Activated T-cell treated with anti-CD3 and anti-CD28 coated beads, Interleukin-2, amount 50 U/mL, for 4 hours (primary cell): ENCODE measurements around the gene NOTCH3. TPM values are rescaled to one million over a fixed set of nuclear protein-coding genes. Genes with fewer than 3 reads are reported as not detected.

Experiments used
- ATAC-seq, 2 donors: fragments of 200-7000 bp; cut with Tn5 transposase; one replicate each; pipeline ENCODE4 v1.10.0; 2021
- DNase-seq: peaks from one replicate; pipeline ENCODE4 v3.0.0-alpha.2; 2020
- H3K27me3 Mint-ChIP-seq: one replicate; pipeline ENCODE4 v1.8.0; 2021; ENCODE audit warnings: low read depth, mixed read lengths
- H3K36me3 Mint-ChIP-seq: one replicate; pipeline ENCODE4 v1.8.0; 2022; ENCODE audit warnings: mixed read lengths; ENCODE audit not compliant: insufficient read depth
- H3K4me1 Mint-ChIP-seq: one replicate; pipeline ENCODE4 v1.8.0; 2021; ENCODE audit warnings: low read depth, mixed read lengths
- H3K4me3 Mint-ChIP-seq: one replicate; pipeline ENCODE4 v1.8.0; 2021; ENCODE audit warnings: mild to moderate bottlenecking, moderate library complexity, mixed read lengths
- H3K9me3 Mint-ChIP-seq: one replicate; pipeline ENCODE4 v1.8.0; 2021; ENCODE audit warnings: mixed read lengths
- total RNA-seq, 3 donors: library from RNA; stranded (reverse); gene quantifications; one replicate each; pipeline ENCODE4 v1.2.1, GENCODE V29; 2021

NOTCH3 gene
- total RNA-seq, 3 donors from 2014 or later, result 0.16 to 0.27 (median 0.18) TPM

DNA sequence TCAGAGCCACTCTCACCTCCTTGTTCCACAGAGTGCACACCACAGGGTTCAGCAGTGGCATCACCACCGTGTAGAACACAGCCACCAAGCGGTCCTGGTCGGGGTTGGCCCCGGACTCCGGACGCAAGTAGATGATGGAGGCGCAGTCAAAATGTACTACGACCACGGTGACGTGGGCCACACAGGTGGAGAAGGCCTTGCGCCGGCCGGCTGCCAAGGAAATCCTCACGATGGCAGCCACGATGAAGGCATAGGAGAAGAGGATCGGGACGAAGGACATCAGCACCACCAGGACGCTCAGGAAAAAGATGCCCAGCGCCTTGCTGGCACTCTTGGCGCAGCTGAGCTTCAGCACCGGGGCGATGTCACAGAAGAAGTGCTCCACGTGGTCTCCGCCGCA is 59.7 kb downstream of the NOTCH3 start:
- no peak overlapping the region for H3K4me3 Mint-ChIP-seq
- no peaks in the 10 kb centered on the region for H3K4me1 Mint-ChIP-seq
- H3K9me3 Mint-ChIP-seq, result peaks cover 10% of the 10 kb centered on the region
- H3K36me3 Mint-ChIP-seq, result no peaks in the 10 kb centered on the region
- ATAC-seq (no peak), DNase-seq (no peak)
- H3K27me3 Mint-ChIP-seq, result peaks cover 2% of the 10 kb centered on the region

DNA sequence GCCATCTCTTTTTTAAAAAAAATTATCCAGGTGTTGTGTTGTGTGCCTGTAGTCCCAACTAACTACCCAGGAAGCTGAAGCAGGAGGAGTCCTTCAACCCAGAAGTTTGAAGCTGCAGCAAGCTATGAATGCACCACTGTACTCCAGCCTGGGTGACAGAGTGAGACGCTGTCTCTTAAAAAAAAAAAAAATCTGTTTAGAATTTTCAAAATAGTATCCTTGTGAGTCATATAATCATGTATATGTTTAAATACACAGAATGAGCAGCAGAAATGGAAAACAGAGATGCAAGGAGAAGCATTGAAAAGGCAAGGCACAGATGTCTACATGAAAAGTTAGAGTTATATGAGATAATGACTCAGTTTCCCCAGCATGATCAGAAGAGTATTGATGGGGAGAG is 62.4 kb downstream of the NOTCH3 start:
- ATAC-seq (no peak), DNase-seq (no peak)
- Mint-ChIP-seq H3K4me1 (no peaks in the 10 kb centered on the region), H3K9me3 (peaks cover 10% of the 10 kb centered on the region), H3K4me3 (no peak overlapping the region), H3K27me3 (peaks cover 2% of the 10 kb centered on the region), H3K36me3 (no peaks in the 10 kb centered on the region)

DNA sequence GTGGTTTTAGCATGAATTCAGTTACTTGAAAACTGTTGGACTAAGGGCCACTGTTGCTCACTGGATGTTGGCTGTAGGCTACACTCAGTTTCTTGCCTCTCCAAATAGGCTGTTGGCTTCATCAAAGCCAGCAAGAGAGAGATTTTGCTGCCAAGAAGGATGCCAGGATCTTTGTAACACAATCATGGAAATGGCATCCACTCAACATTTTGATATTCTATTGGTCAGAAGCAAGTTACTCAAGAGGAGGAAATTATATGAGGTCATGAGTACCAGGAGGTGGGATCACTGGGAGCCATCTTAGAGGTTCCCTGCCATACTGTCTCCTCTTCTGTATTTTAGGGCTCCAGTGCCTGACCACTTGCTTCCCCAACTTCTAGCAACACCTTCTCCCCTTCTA is 63.0 kb downstream of the NOTCH3 start:
- peaks cover 10% of the 10 kb centered on the region for H3K9me3 Mint-ChIP-seq
- H3K27me3 Mint-ChIP-seq, result peaks cover 2% of the 10 kb centered on the region
- H3K4me3 Mint-ChIP-seq, result no peak overlapping the region
- DNase-seq, result no peak
- no peaks in the 10 kb centered on the region for H3K4me1 Mint-ChIP-seq
- no peaks in the 10 kb centered on the region for H3K36me3 Mint-ChIP-seq
- no peak for ATAC-seq

DNA sequence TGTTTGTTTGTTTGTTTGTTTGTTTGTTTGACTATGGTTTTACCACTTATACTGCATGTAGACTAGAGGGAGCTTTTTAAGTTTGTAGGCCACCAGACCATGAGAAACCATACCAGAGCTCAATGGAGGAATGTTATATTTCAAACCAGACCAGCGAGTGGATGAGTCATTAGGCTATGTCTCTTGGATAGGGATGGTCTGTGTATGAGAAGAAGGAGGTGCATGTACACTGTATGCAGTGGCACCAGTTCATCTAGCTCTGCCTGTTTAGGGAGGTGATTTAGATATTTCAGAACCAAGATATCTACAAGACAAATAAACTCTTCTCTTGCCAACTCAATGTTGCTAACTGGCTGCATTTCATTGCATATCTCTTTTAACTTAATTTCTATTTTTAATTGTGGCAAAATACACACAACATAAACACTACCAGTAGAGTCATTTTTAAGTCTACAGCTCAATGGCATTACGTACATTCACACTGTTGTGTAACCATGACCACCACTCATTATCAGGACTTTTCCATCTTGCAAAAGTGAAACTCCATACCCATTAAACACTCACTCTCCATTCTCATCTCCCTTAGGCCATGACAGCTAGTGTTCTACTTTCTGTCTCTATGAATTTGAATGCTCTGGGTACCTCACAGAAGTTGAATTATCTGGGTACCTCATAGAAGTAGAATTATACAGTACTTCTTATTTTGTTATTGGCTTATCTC is 64.4 kb downstream of the NOTCH3 start:
- DNase-seq (no peak), ATAC-seq (no peak)
- Mint-ChIP-seq H3K27me3 (peaks cover 3% of the 10 kb centered on the region), H3K9me3 (peaks cover 10% of the 10 kb centered on the region), H3K4me1 (no peaks in the 10 kb centered on the region), H3K36me3 (no peaks in the 10 kb centered on the region), H3K4me3 (no peak overlapping the region)

DNA sequence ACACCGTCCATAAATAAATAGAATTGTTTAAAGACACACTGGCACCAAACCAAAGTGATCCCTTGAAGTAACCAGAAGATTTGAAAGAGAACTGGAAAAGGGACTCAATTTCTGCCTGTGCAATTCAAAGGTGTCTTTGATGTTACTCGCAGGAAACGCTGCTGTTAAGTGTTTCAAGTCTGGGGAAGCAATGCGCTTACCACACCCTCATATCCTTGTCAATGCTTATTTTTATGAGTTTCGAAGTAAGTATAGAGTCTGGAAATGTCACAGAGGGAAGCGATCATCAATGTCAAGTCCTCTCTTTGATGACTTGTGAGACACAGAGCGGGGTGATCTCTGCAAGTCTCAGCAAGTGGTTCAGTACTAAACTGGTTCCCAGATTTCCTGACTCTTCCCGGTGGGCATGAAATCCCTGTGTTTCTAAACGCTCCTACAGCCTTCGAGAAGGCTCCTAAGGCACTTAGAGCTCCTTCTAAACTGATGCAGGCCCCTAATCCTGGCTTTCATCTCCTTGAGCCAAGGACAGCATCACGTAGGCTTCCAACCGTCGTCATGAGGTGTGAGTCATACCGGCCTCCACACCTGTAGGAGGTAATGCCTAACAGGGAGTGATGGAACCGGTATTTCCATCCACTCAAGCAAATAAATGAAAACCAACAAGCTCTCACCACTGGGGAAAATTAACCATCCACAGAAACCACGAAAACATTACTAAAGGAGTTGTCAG is 70.8 kb downstream of the NOTCH3 start:
- H3K4me3 Mint-ChIP-seq, result peak overlapping the region; percentile 19
- peaks cover 8% of the 10 kb centered on the region for H3K27me3 Mint-ChIP-seq
- DNase-seq, result peak; percentile 56
- no peaks in the 10 kb centered on the region for H3K9me3 Mint-ChIP-seq
- peaks cover 23% of the 10 kb centered on the region for H3K4me1 Mint-ChIP-seq
- no peaks in the 10 kb centered on the region for H3K36me3 Mint-ChIP-seq
- no peak for ATAC-seq

DNA sequence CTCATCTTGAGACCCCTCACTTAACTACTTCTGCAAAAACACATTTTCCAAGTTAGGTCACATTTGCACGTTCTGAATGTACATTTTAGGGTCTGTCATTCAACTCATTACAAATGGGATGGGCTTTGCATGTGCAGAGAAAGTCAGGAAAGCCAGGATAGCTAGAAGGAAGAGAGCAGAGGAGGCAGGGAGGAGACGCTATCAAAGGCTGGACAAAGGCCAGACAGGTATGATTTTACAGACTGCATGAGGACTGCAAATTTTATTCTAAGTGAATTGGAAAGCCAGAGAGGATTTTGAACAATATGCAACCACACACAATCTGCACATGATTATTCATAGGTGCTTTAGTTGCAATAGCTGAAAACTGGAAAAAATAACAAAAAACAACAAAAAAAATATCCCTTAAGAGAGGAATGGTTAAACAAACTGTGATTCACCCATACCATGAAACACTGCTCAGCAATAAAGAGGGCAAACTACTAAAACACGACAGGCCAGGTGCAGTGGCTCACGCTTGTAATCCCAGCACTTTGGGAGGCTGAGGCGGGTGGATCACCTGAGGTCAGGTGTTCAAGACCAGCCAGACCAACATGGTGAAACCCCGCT is 72.5 kb downstream of the NOTCH3 start:
- no peak overlapping the region for H3K4me3 Mint-ChIP-seq
- H3K9me3 Mint-ChIP-seq, result no peaks in the 10 kb centered on the region
- H3K4me1 Mint-ChIP-seq, result peaks cover 32% of the 10 kb centered on the region
- DNase-seq (no peak), ATAC-seq (no peak)
- H3K36me3 Mint-ChIP-seq, result no peaks in the 10 kb centered on the region
- H3K27me3 Mint-ChIP-seq, result peaks cover 8% of the 10 kb centered on the region

DNA sequence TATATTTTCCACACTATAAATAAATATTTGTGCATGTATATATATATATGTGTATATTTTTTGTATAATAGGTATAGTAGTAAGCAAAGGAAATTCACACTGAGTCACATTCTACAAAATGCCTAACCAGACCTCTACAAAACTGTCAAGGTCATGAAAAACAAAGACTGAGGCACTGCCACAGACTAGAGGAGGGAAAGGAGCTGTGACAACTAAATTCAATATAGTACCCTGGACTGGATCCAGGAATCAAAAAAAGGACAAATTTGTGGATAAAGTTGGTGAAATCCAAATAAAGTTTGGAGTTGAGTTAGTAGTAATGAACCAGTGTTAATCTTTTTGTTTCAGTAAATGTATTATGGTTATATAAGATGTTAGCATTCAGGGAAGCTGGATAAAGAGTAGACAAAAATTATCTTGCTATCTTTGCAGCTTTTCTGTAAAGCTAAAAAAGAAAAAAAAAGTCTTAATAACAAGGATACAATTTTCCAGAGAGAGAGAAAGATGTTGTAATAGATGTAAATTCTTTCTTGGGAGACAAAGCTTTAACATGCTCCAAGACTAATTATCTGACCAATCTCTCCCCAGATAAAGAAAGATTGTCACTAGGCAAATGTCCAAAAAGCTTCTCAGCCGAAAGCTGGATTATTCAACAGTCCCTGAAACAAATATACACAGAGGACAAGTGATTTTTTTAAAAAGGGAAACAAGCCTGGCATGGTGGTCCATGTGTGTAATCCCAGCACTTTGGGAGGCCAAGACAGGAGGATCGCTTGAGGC is 74.5 kb downstream of the NOTCH3 start:
- Mint-ChIP-seq H3K36me3 (peaks cover 3% of the 10 kb centered on the region), H3K27me3 (peaks cover 6% of the 10 kb centered on the region), H3K9me3 (no peaks in the 10 kb centered on the region), H3K4me3 (no peak overlapping the region), H3K4me1 (peaks cover 34% of the 10 kb centered on the region)
- DNase-seq, result no peak
- ATAC-seq, result no peak

DNA sequence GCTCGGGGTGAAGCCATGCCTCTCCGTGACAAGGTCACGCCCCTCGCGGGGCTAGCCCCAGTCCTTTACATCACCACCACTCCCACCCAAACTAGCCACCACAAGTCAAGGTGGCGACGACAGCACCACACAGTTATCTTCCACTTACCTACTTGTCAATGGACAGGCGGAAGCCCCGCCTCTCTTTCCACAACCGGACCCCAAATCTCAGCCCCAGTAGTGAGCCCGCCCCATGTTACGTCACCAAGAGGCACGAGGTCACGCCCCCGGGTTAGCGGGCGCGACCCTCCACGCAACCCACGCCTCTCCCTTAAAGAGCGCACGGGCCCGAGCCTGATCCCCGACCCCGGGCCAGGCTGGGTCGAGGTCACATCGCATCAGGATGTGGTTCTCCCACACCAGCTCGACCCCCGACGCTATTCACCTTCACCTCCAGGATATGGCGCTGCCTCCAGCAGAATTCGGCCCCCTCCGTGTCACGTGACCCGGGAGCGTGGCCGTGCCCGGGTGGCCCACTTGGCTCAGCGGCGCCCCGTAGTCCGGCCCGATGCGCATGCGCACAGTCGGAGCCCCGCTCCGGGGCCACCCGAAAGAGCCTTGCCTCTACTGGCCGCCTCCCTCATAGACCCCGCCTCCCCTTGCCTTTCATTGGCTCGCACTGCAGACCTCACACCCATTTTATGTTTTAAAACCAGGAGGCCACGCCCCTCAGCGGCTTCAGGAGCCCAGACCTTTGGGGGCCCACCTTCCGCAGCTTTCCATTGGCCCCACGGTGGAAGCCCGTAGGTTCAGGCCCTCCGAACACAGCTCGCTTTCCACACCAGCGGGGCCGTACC is 75.3 kb downstream of the NOTCH3 start:
- ATAC-seq (peak; percentile 94), DNase-seq (peak; percentile 95)
- Mint-ChIP-seq H3K4me1 (peaks cover 33% of the 10 kb centered on the region), H3K36me3 (peaks cover 6% of the 10 kb centered on the region), H3K4me3 (peak overlapping the region; percentile 96), H3K27me3 (peaks cover 6% of the 10 kb centered on the region), H3K9me3 (no peaks in the 10 kb centered on the region)

DNA sequence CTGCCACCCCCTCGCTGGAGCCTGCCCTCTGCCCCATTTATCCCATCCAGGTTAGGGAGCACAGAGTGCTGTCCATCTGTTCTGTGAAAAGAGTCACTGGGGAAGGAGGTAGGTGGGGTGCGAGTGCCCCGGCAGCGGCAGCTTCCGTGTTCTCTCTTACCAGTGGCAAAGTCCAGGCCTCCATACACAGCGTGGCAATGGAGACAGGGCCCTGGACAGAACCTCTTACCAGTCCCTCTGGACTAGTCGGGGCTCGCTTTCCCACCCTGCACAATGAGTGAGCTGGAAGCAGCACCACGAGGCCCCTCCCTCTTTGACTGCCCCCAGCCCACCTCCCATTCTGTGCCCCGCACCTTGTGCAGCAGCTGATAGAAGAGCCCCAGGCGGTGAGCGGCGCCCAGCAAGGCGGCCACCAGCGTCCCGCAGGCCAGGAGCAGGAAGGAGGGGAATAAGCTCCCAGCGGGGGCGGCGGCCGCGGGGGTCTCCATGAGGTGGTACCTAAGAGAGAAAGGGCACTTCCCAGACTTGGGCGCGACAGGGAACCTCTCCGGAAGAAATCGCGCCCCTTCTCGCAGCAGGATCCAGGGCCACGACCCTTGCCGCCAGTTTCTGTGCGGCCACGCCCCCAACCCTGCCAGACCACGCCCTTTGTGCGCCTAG is 76.1 kb downstream of the NOTCH3 start:
- no peak for DNase-seq
- no peak for ATAC-seq
- Mint-ChIP-seq H3K9me3 (no peaks in the 10 kb centered on the region), H3K27me3 (peaks cover 6% of the 10 kb centered on the region), H3K4me3 (peak overlapping the region; percentile 96), H3K36me3 (peaks cover 6% of the 10 kb centered on the region), H3K4me1 (peaks cover 26% of the 10 kb centered on the region)

DNA sequence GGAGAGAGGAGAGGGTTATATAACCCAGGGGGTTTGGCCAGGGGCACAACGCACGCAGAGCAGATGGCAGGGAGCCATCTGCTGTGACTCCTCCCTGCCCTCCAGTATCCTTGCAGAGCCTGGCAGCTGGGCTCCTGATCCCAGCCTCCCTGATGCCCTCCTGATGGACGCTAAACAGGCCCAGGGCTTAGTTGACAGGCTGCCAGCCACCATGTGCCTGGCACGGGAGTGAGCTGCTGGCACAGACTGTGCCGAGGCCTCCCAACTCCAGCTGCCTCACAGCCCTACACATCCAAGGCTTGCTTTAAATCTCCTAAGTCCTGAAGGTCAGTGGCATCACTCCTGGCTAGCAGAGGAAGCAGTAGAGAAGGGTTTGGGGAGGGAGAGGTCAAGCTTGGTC is 76.9 kb downstream of the NOTCH3 start:
- Mint-ChIP-seq H3K36me3 (peaks cover 8% of the 10 kb centered on the region), H3K9me3 (no peaks in the 10 kb centered on the region), H3K27me3 (peaks cover 5% of the 10 kb centered on the region), H3K4me3 (peak overlapping the region; percentile 96), H3K4me1 (peaks cover 20% of the 10 kb centered on the region)
- ATAC-seq, result no peak
- no peak for DNase-seq

DNA sequence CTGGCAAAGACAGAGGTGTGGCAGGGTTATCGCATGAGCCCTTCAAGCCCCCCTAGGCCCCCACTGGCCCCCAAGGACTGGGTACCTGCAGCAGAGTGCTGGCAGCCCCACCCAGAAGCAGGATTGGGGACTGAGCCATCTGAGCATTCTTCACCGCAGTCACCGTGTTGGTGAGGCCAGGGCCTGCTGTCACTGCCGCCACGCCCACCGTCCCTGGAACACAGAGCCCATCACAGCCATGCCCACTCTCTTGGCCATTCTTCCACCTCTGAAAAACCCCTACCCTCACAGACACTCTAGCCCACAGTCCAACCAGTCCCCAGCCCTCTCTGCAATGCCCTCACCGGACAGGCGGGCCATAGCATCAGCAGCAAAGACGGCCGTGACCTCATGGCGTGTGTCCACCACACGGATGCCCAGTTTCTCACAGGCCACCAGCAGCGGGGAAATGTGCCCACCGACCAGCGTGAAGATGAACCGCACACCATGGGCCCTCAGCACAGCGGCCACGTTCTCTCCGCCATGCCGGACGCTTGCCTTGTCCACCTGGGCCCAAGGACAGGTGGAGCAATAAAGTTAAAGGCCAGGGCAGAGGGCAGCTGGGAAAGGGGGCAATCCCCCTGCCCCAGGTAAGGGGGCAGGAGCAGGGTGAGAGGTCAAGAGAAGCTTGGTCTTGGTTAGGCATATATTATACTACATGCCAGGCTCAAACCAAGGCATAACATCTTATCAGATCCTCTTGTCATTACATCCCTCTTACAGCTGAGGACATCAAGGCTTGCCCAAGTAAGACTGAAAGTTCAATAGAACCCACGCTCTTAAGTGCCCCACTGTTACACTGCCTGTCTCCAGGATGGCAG is 77.5 kb downstream of the NOTCH3 start:
- Mint-ChIP-seq H3K9me3 (no peaks in the 10 kb centered on the region), H3K27me3 (peaks cover under 1% of the 10 kb centered on the region), H3K4me1 (peaks cover 17% of the 10 kb centered on the region), H3K4me3 (peak overlapping the region; percentile 96), H3K36me3 (peaks cover 14% of the 10 kb centered on the region)
- DNase-seq (no peak), ATAC-seq (no peak)

DNA sequence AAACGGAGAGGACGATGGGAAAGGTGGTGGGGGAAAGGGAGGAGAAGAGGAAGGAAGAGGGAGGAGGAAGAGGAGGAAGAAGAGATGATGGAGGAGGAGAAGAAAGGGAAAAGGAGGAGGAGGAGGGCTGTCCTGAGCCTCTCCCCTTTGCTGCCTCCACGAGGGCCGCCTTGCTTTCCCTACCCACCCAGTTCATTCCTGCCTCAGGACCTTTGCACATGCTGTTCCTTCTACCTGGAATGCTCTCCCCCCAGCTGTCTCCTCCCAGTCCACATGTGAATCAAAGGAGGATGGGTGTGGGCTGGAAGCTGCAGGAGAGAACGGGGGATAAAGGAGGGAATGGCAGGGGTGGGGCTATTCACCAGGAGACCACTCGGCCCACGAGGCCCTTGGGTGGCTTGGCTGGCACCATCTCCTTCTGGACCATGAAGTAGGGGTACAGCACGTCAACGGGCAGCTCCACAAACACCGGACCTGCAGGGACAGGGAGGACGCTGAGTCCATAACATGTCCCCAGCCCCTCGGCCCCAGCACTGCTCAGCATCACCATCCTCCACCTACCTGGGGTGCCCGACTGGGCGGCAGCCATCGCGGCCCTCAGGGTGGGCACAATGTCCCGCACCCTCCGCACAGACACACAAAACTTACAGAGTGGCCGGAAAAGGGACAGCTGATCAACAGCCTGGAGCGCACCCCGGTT is 78.3 kb downstream of the NOTCH3 start:
- DNase-seq, result no peak
- ATAC-seq, result no peak
- Mint-ChIP-seq H3K4me1 (peaks cover 15% of the 10 kb centered on the region), H3K27me3 (no peaks in the 10 kb centered on the region), H3K36me3 (peaks cover 16% of the 10 kb centered on the region), H3K9me3 (no peaks in the 10 kb centered on the region), H3K4me3 (no peak overlapping the region)
